GM23338 (cell line): ENCODE results near the gene CORO2A. TPM values are rescaled to one million over a fixed set of nuclear protein-coding genes. Genes with fewer than 3 reads are reported as not detected.

Source experiments
- ATAC-seq: fragments of 200-7000 bp; cut with Tn5 transposase; 3 replicates; pipeline ENCODE4 v1.9.1; 2020
- DNase-seq: peaks from one replicate; pipeline ENCODE4 v3.0.0-alpha.2; 2015; ENCODE audit warnings: low spot score
- H2AFZ ChIP-seq: fragments of 200-600 bp; sonication (generic); 2 replicates; pipeline ENCODE4 v1.8.0; 2016; ENCODE audit warnings: antibody characterized with exemption, mild to moderate bottlenecking, moderate library complexity
- H3F3A ChIP-seq: fragments of 200-600 bp; sonication (generic); replicated peaks from 2 replicates; pipeline ENCODE4 v1.8.0; 2017; ENCODE audit warnings: antibody characterized with exemption, mixed run types, low read depth
- H3K27ac ChIP-seq: fragments of 200-600 bp; sonication (generic); 2 replicates; pipeline ENCODE4 v1.6.1; 2016; ENCODE audit warnings: low read depth
- H3K27me3 ChIP-seq: fragments of 200-600 bp; sonication (generic); 2 replicates; pipeline ENCODE4 v1.8.0; 2016; ENCODE audit warnings: mild to moderate bottlenecking, mixed run types, moderate library complexity; ENCODE audit not compliant: insufficient read depth
- H3K36me3 ChIP-seq: fragments of 200-600 bp; sonication (generic); 2 replicates; pipeline ENCODE4 v1.8.0; 2016; ENCODE audit warnings: mild to moderate bottlenecking; ENCODE audit not compliant: insufficient read depth
- H3K4me1 ChIP-seq: fragments of 200-600 bp; sonication (generic); 2 replicates; pipeline ENCODE4 v1.8.0; 2016; ENCODE audit warnings: mild to moderate bottlenecking, moderate library complexity; ENCODE audit not compliant: insufficient read depth
- H3K4me2 ChIP-seq: fragments of 200-600 bp; sonication (generic); 2 replicates; pipeline ENCODE4 v1.7.1; 2017; ENCODE audit warnings: mixed run types
- H3K4me3 ChIP-seq: fragments of 200-600 bp; sonication (generic); 2 replicates; pipeline ENCODE4 v1.6.1; 2016; ENCODE audit warnings: mixed run types
- H3K79me2 ChIP-seq: fragments of 200-600 bp; sonication (generic); replicated peaks from 2 replicates; pipeline ENCODE4 v1.8.0; 2017; ENCODE audit warnings: mild to moderate bottlenecking; ENCODE audit not compliant: insufficient read depth
- H3K9me2 ChIP-seq: fragments of 200-600 bp; sonication (generic); 2 replicates; pipeline ENCODE4 v1.8.0; 2017; ENCODE audit not compliant: insufficient read depth
- H4K20me1 ChIP-seq: fragments of 200-600 bp; sonication (generic); replicated peaks from 2 replicates; pipeline ENCODE4 v1.8.0; 2017; ENCODE audit warnings: mild to moderate bottlenecking; ENCODE audit not compliant: insufficient read depth
- H3K27ac Mint-ChIP-seq: 2 replicates; pipeline ENCODE4 v1.8.0; 2020; ENCODE audit warnings: inconsistent platforms, mild to moderate bottlenecking, moderate library complexity, mixed read lengths
- H3K27me3 Mint-ChIP-seq: 3 replicates; pipeline ENCODE4 v1.8.0; 2022; ENCODE audit warnings: low read depth, mild to moderate bottlenecking, moderate library complexity, mixed read lengths, inconsistent platforms; ENCODE audit not compliant: insufficient read depth, poor library complexity
- H3K36me3 Mint-ChIP-seq: 3 replicates; pipeline ENCODE4 v1.8.0; 2021; ENCODE audit warnings: low read depth, mild to moderate bottlenecking, inconsistent platforms, moderate library complexity, mixed read lengths
- H3K4me1 Mint-ChIP-seq: 3 replicates; pipeline ENCODE4 v1.8.0; 2020; ENCODE audit warnings: mild to moderate bottlenecking, inconsistent platforms, mixed read lengths
- H3K4me3 Mint-ChIP-seq: 3 replicates; pipeline ENCODE4 v1.8.0; 2021; ENCODE audit warnings: moderate library complexity, mild to moderate bottlenecking, inconsistent platforms, mixed read lengths
- H3K9me3 Mint-ChIP-seq: 3 replicates; pipeline ENCODE4 v1.8.0; 2020; ENCODE audit warnings: moderate library complexity, mild to moderate bottlenecking, inconsistent platforms, mixed read lengths
- EZH2 ChIP-seq: fragments of 200-600 bp; sonication (generic); IDR thresholded peaks from one replicate; pipeline ENCODE4 v1.8.0; 2017; ENCODE audit warnings: antibody characterized with exemption, mild to moderate bottlenecking, low read depth; ENCODE audit not compliant: unreplicated experiment
- EZH2phosphoT487 ChIP-seq: fragments of 200-600 bp; sonication (generic); IDR thresholded peaks from one replicate; pipeline ENCODE4 v1.8.1; 2018; ENCODE audit warnings: antibody characterized with exemption; ENCODE audit not compliant: unreplicated experiment
- JUNB ChIP-seq: IDR thresholded peaks from one replicate; pipeline ENCODE4 v1.6.1; 2016; ENCODE audit warnings: antibody characterized with exemption; ENCODE audit not compliant: unreplicated experiment
- NANOG ChIP-seq: IDR thresholded peaks from 2 replicates; pipeline ENCODE4 v1.6.1; 2016; ENCODE audit warnings: antibody characterized with exemption, borderline replicate concordance
- POLR2AphosphoS5 ChIP-seq: IDR thresholded peaks from 2 replicates; pipeline ENCODE4 v1.6.1; 2016; ENCODE audit warnings: antibody characterized with exemption, low read depth
- REST ChIP-seq: IDR thresholded peaks from one replicate; pipeline ENCODE4 v1.6.1; 2018; ENCODE audit warnings: antibody characterized with exemption; ENCODE audit not compliant: unreplicated experiment
- ZNF114 ChIP-seq: fragments of 250-450 bp; sonication (Bioruptor Pico); IDR thresholded peaks from 2 replicates; pipeline ENCODE4 v1.5.0; 2020; ENCODE audit warnings: mild to moderate bottlenecking, moderate library complexity
- ZNF331 ChIP-seq: fragments of 250-450 bp; sonication (Bioruptor Pico); IDR thresholded peaks from 2 replicates; pipeline ENCODE4 v1.5.0; 2020; ENCODE audit warnings: low read depth, mild to moderate bottlenecking, moderate library complexity
- ZNF462 ChIP-seq: fragments of 250-450 bp; sonication (Bioruptor Pico); IDR thresholded peaks from 2 replicates; pipeline ENCODE4 v1.5.0; 2020; ENCODE audit warnings: mild to moderate bottlenecking, moderate library complexity
- polyA plus RNA-seq: library from polyadenylated mRNA; unstranded; fragments of >200 nt; fragmentation: Nextera tagmentation; extraction: Ambion mirVana; gene quantifications from 2 replicates; pipeline ENCODE4 v1.2.1, GENCODE V29; 2016
- total RNA-seq: library from RNA; depleted of rRNA; stranded (reverse); fragments of >200 nt; shearing (Covaris generic); gene quantifications from 2 replicates; pipeline ENCODE4 v1.2.3, GENCODE V29; 2014
- TF ChIP-seq, protein P1 (sequence below), 2 experiments: fragments of 200-600 bp in 1 of 2; sonication (generic) in 1 of 2; conservative IDR thresholded peaks; 2 replicates each; pipeline versions ENCODE4 v1.5.1 to v1.6.1; 2016 to 2017; ENCODE audit warnings: antibody characterized with exemption in 2 of 2, low read depth in 2 of 2, mild to moderate bottlenecking in 2 of 2, moderate library complexity in 1 of 2

CORO2A gene
- total and polyA plus RNA-seq, 2 experiments from 2014 or later, result 12.9 to 27.6 TPM

DNA sequence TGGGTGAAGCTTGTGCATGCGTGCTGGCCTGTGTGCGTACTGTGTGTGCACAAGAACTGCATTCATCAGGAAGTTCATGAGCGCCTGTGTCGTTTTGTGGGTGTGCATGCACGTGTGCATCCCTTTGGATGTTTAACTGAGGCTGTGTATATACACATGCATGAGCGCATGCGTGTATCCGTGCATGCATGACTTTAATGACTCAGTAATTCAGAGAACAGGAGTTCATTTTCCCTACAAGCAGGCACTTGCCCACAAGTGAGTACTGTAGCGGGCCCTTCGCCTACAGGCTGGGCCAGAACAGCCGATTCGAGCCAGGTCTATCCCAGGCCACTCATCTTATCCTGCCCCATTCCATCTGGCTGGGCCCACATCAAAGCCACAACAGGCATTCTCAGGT lies 29.8 kb downstream of the CORO2A start:
- Histone ChIP-seq H3K4me3 (no peak overlapping the region), H3K27me3 (no peaks in the 10 kb centered on the region), H3F3A (no peaks in the 10 kb centered on the region), H3K9me2 (no peaks in the 10 kb centered on the region), H3K27ac (no peak overlapping the region), H4K20me1 (0 out of 2 replicates have a peak, but pooled peaks cover 10% of the 10 kb centered on the region), H3K4me1 (no peaks in the 10 kb centered on the region), H3K79me2 (peaks cover 18% of the 10 kb centered on the region), H3K4me2 (no peak overlapping the region), H3K36me3 (no peaks in the 10 kb centered on the region), H2AFZ (no peak overlapping the region)
- Mint-ChIP-seq H3K27me3 (peaks cover 7% of the 10 kb centered on the region), H3K4me1 (peaks cover 16% of the 10 kb centered on the region), H3K9me3 (no peaks in the 10 kb centered on the region), H3K4me3 (no peak overlapping the region), H3K27ac (no peak overlapping the region), H3K36me3 (no peaks in the 10 kb centered on the region; the same call in 2 of the 3 replicates)
- DNase-seq, result no peak
- no peak for ATAC-seq
- TF ChIP-seq ZNF114 (CRISPR knock-in tag) (no peak), JUNB (no peak), NANOG (no peak)

DNA sequence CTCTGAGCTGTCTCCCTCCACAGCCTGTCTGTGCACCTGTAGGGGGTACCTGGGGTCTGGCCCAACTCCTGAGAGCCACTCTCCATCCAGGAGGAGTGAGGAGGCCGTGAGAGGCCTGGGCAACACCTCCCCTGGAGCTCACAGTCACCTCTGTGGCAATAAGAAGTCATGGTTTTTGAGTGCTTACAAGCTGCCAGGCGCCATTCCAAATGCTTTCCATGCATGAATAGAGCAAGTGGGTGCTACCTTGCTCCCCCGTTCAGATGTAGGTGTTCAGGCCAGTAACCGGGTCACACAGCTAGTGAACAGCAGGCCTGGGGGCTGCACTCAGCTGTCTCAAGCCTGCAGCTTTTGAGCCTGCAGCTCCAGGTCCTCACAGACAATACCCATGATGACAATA lies 30.6 kb downstream of the CORO2A start:
- Histone ChIP-seq H4K20me1 (0 out of 2 replicates have a peak, but pooled peaks cover 10% of the 10 kb centered on the region), H3F3A (no peaks in the 10 kb centered on the region), H3K4me2 (no peak overlapping the region), H3K4me3 (no peak overlapping the region), H3K79me2 (peaks cover 10% of the 10 kb centered on the region), H3K27me3 (no peaks in the 10 kb centered on the region), H2AFZ (no peak overlapping the region), H3K9me2 (no peaks in the 10 kb centered on the region), H3K27ac (no peak overlapping the region), H3K4me1 (no peaks in the 10 kb centered on the region), H3K36me3 (no peaks in the 10 kb centered on the region)
- ATAC-seq (no peak), DNase-seq (no peak)
- no peak overlapping the region for H3K27ac Mint-ChIP-seq
- no peak overlapping the region for H3K4me3 Mint-ChIP-seq
- H3K9me3 Mint-ChIP-seq, result no peaks in the 10 kb centered on the region
- H3K4me1 Mint-ChIP-seq, result peaks cover 13% of the 10 kb centered on the region
- no peaks in the 10 kb centered on the region; the same call in 2 of the 3 replicates for H3K36me3 Mint-ChIP-seq
- H3K27me3 Mint-ChIP-seq, result peaks cover 7% of the 10 kb centered on the region
- TF ChIP-seq POLR2AphosphoS5 (no peak), EZH2 (no peak), REST (no peak), ZNF462 (CRISPR knock-in tag) (no peak), ZNF114 (CRISPR knock-in tag) (no peak), ZNF331 (CRISPR knock-in tag) (no peak), EZH2phosphoT487 (no peak), JUNB (no peak)
- TF ChIP-seq, protein P1, sequence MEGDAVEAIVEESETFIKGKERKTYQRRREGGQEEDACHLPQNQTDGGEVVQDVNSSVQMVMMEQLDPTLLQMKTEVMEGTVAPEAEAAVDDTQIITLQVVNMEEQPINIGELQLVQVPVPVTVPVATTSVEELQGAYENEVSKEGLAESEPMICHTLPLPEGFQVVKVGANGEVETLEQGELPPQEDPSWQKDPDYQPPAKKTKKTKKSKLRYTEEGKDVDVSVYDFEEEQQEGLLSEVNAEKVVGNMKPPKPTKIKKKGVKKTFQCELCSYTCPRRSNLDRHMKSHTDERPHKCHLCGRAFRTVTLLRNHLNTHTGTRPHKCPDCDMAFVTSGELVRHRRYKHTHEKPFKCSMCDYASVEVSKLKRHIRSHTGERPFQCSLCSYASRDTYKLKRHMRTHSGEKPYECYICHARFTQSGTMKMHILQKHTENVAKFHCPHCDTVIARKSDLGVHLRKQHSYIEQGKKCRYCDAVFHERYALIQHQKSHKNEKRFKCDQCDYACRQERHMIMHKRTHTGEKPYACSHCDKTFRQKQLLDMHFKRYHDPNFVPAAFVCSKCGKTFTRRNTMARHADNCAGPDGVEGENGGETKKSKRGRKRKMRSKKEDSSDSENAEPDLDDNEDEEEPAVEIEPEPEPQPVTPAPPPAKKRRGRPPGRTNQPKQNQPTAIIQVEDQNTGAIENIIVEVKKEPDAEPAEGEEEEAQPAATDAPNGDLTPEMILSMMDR (conservative IDR thresholded peaks at IDR 0.05; ENCODE audit: low read depth in 2 of 2), result no peak
